ENCODE data around the gene PLBD2.

Gene PLBD2

DNA sequence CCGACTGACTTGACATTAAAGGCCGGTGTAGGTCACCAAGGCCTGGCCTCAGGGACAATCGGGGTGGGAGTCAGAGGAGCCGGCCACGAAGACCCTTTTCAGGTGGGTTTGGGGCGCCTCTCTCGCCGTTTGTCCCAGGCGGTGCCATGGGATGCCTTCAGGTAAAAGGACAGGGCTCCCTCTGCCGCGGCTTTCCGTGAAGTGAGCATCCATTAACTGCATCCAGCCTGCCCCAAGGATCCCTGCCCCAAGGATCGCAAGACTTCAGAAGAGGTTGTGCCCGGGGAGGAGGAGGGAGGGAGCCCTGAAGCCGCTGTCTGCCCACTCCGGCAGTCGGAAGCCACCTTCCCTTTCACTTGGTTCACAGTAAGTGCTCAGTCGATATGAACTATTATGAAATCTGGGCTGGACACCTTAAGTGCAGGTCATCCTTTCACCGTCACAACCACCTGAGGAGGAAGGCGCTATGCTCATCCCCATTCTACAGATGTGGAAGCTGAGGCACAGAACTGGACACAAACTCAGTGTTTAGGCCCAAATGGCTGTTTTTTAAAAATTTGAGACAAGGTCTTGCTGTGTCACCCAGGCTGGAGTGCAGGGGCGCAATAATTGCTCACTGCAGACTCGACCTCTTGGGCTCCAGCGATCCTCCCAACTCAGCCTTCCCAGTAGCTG, 44.3 kb downstream of the PLBD2 start:
- WGBS, result 95% methylated on average over 23 of the region's 23 CpGs
- H3K4ac ChIP-seq (ENCODE audit: low read depth in 1 of 2, low read length in 2 of 2), result no peak overlapping the region
- no peaks in the 10 kb centered on the region for H3K9me3 ChIP-seq (ENCODE audit: control insufficient read depth, low read length)
- no peaks in the 10 kb centered on the region for H3K4me1 ChIP-seq (ENCODE audit: control insufficient read depth, insufficient read depth, low read depth, low read length)
- H3K27ac ChIP-seq (ENCODE audit: low read length, poor library complexity, severe bottlenecking), result no peak overlapping the region
- no peak overlapping the region for H3K14ac ChIP-seq (ENCODE audit: low read length in 2 of 2)
- no peak overlapping the region for H2AFZ ChIP-seq (ENCODE audit: low read depth, low read length)
- H3K36me3 ChIP-seq (ENCODE audit: control insufficient read depth in 1 of 2, insufficient read depth in 2 of 2, low read depth in 1 of 2, low read length in 2 of 2), result no peaks in the 10 kb centered on the region
- no peak overlapping the region for H2BK120ac ChIP-seq (ENCODE audit: low read depth, low read length)
- H2BK5ac ChIP-seq (ENCODE audit: low read depth, low read length, poor library complexity, severe bottlenecking), result no peak overlapping the region
- no peak overlapping the region for H3K4me3 ChIP-seq (ENCODE audit: insufficient read depth in 1 of 2, low read depth in 1 of 2, low read length in 2 of 2)
- no peak overlapping the region for H3K23ac ChIP-seq (ENCODE audit: low read length in 2 of 2)
- no peak overlapping the region for H4K8ac ChIP-seq (ENCODE audit: low read length)
- no peaks in the 10 kb centered on the region for H3K79me1 ChIP-seq (replicated peaks; ENCODE audit: low read length, poor library complexity, severe bottlenecking)
- no peak overlapping the region for H2BK12ac ChIP-seq (ENCODE audit: low read length in 2 of 2)
- no peak overlapping the region for H2BK15ac ChIP-seq (ENCODE audit: low read depth, poor library complexity, severe bottlenecking)
- peaks cover 11 to 19% of the 10 kb centered on the region in 2 experiments for H3K27me3 ChIP-seq (ENCODE audit: control insufficient read depth in 1 of 2, insufficient read depth in 1 of 2, low read length in 2 of 2)
- H4K91ac ChIP-seq (ENCODE audit: low read length), result no peak overlapping the region
- H3K4me2 ChIP-seq (ENCODE audit: low read length, poor library complexity, severe bottlenecking), result no peak overlapping the region
- no peak overlapping the region for H3K18ac ChIP-seq (ENCODE audit: low read depth in 1 of 2, low read length in 2 of 2)
- DNase-seq, result no peak
- H3K9ac ChIP-seq (ENCODE audit: low read length), result no peak overlapping the region
- H2AK5ac ChIP-seq (ENCODE audit: low read length, severe bottlenecking), result no peak overlapping the region

DNA sequence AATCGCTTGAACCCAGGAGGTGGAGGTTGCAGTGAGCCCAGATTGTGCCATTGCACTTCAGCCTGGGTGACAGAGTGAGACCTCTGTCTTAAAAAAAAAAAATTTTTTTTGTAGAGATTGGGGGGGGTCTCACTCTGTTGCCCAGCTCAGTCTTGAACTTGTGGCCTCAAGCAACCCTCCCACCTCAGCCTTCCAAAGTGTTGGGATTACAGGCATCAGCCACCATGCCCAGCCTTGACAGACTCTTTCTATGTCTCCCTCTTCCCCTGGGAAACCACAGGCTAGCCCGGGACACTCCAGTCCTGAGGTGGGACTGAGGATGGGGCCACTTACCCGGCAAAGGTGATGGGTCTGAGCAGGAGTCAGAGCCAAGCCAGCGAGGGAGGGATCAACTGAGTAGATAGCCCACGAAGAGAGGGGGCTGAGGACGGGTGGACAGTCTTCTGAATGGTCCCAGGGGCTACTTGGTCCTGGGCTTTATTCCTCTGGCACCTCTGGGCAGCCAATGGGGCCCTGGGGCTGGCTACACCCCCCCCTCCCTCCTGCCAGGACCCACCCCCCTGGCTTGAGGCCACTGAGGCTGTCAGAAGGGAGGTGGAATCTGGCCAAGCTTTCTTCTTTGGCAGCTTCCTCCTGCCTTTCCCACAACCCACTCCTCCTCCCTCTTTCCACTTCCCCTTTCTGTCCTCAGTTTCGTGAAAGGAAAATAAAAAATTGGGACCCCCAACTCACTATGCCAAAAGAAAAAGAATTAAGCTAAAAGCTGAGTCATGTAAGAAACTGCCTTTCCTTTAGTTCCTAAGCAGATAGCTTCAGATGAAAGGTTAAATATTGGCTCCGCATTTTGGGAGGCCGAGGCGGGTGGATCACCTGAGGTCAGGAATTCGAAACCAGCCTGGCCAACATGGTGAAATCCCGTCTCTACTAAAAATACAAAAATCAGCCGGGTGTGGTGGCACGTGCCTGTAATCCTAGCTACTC, 45.3 kb downstream of the PLBD2 start, which contains the start of gene SDS:
Gene SDS (minus strand): TSS at position 453 of the 981 bp plus-strand sequence. CDS start 4,179 bp downstream, outside the sequence.
- Histone ChIP-seq H3K23ac (ENCODE audit: low read length in 2 of 2) (no peak within 1 kb of the TSS), H3K9me3 (ENCODE audit: control insufficient read depth, low read length) (no peaks in the 10 kb centered on the region), H4K91ac (ENCODE audit: low read length) (no peak within 1 kb of the TSS), H2AK5ac (ENCODE audit: low read length, severe bottlenecking) (no peak within 1 kb of the TSS), H3K79me1 (replicated peaks; ENCODE audit: low read length, poor library complexity, severe bottlenecking) (no peaks in the 10 kb centered on the region), H3K27me3 (ENCODE audit: control insufficient read depth in 1 of 2, insufficient read depth in 1 of 2, low read length in 2 of 2) (peaks cover 7 to 11% of the 10 kb centered on the region in 2 experiments), H2BK15ac (ENCODE audit: low read depth, poor library complexity, severe bottlenecking) (no peak within 1 kb of the TSS), H3K18ac (ENCODE audit: low read depth in 1 of 2, low read length in 2 of 2) (no peak within 1 kb of the TSS), H3K4me3 (ENCODE audit: insufficient read depth in 1 of 2, low read depth in 1 of 2, low read length in 2 of 2) (no peak within 1 kb of the TSS), H3K27ac (ENCODE audit: low read length, poor library complexity, severe bottlenecking) (no peak within 1 kb of the TSS), H2AFZ (ENCODE audit: low read depth, low read length) (no peak within 1 kb of the TSS), H3K4ac (ENCODE audit: low read depth in 1 of 2, low read length in 2 of 2) (no peak within 1 kb of the TSS), H3K4me2 (ENCODE audit: low read length, poor library complexity, severe bottlenecking) (no peak within 1 kb of the TSS), H2BK5ac (ENCODE audit: low read depth, low read length, poor library complexity, severe bottlenecking) (no peak within 1 kb of the TSS), H3K36me3 (ENCODE audit: control insufficient read depth in 1 of 2, insufficient read depth in 2 of 2, low read depth in 1 of 2, low read length in 2 of 2) (no peaks in the 10 kb centered on the region), H3K4me1 (ENCODE audit: control insufficient read depth, insufficient read depth, low read depth, low read length) (no peaks in the 10 kb centered on the region), H2BK12ac (ENCODE audit: low read length in 2 of 2) (no peak within 1 kb of the TSS), H2BK120ac (ENCODE audit: low read depth, low read length) (no peak within 1 kb of the TSS), H3K14ac (ENCODE audit: low read length in 2 of 2) (no peak within 1 kb of the TSS), H3K9ac (ENCODE audit: low read length) (no peak within 1 kb of the TSS), H4K8ac (ENCODE audit: low read length) (no peak within 1 kb of the TSS)
- DNase-seq, result no peak
- WGBS, result 87% methylated on average over 14 of the region's 14 CpGs

DNA sequence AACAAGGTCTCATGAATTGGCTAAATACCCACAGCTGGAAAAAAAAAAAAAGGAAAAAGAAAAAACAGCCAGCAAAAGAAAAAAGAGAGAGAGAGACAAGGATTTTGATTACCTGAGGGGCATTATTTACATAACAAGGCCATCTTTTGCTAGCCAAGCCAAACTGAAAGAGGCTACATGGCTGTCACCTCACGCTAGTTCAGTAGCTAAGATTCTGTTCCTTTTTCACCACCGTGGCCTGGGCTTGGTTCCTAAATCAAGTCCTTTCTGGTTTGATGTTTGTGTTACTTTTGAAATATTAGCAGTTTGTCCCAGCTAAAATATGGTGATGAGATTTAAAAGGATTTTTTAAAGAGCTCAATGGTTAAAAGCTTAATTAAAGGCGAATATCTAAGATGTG, 47.3 kb downstream of the PLBD2 start:
- Histone ChIP-seq H2BK12ac (ENCODE audit: low read length in 2 of 2) (no peak overlapping the region), H3K4me2 (ENCODE audit: low read length, poor library complexity, severe bottlenecking) (no peak overlapping the region), H4K8ac (ENCODE audit: low read length) (no peak overlapping the region), H2BK15ac (ENCODE audit: low read depth, poor library complexity, severe bottlenecking) (no peak overlapping the region), H3K27ac (ENCODE audit: low read length, poor library complexity, severe bottlenecking) (no peak overlapping the region), H3K79me1 (replicated peaks; ENCODE audit: low read length, poor library complexity, severe bottlenecking) (no peaks in the 10 kb centered on the region), H3K9me3 (ENCODE audit: control insufficient read depth, low read length) (no peaks in the 10 kb centered on the region), H3K4ac (ENCODE audit: low read depth in 1 of 2, low read length in 2 of 2) (no peak overlapping the region), H3K23ac (ENCODE audit: low read length in 2 of 2) (no peak overlapping the region), H2AFZ (ENCODE audit: low read depth, low read length) (no peak overlapping the region), H2AK5ac (ENCODE audit: low read length, severe bottlenecking) (no peak overlapping the region), H3K36me3 (ENCODE audit: control insufficient read depth in 1 of 2, insufficient read depth in 2 of 2, low read depth in 1 of 2, low read length in 2 of 2) (no peaks in the 10 kb centered on the region), H3K4me3 (ENCODE audit: insufficient read depth in 1 of 2, low read depth in 1 of 2, low read length in 2 of 2) (no peak overlapping the region), H3K14ac (ENCODE audit: low read length in 2 of 2) (no peak overlapping the region), H3K18ac (ENCODE audit: low read depth in 1 of 2, low read length in 2 of 2) (no peak overlapping the region), H3K4me1 (ENCODE audit: control insufficient read depth, insufficient read depth, low read depth, low read length) (peaks cover 2% of the 10 kb centered on the region), H3K9ac (ENCODE audit: low read length) (no peak overlapping the region), H3K27me3 (ENCODE audit: control insufficient read depth in 1 of 2, insufficient read depth in 1 of 2, low read length in 2 of 2) (no peaks in the 10 kb centered on the region), H2BK120ac (ENCODE audit: low read depth, low read length) (no peak overlapping the region), H2BK5ac (ENCODE audit: low read depth, low read length, poor library complexity, severe bottlenecking) (no peak overlapping the region), H4K91ac (ENCODE audit: low read length) (no peak overlapping the region)
- 86% methylated on average over 3 of the region's 3 CpGs for WGBS
- DNase-seq, result no peak

DNA sequence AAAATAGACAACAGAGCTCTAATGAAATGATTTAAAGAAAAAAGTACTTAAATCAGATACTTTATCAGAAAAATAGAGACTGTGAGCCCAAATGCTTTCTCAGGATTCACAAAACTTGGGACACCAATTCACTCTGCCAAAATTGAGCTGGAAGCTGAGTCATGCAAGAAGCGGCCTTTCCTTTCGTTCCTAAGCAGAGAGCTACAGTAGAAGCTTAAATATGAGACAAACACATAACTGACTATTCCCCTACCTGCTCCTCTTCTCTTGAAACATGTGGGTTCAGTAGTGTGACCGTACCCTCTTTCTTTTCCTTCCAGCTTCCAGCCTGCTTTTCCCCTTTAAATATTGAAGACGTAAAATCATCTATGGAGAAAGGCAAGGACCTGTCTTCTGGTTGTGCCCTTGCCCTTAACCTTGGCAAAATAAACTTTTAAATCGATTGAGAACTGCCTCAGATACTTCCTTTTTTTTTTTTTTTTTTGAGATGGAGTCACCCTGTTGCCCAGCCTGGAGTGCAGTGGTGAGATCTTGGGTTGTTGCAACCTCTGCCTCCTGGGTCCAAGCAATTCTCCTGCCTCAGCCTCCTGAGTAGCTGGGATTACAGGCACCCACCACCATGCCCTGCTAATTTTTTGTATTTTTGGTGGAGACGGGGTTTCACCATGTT, 49.7 kb downstream of the PLBD2 start:
- Histone ChIP-seq H3K4me3 (ENCODE audit: insufficient read depth in 1 of 2, low read depth in 1 of 2, low read length in 2 of 2) (no peak overlapping the region), H4K91ac (ENCODE audit: low read length) (no peak overlapping the region), H3K4me2 (ENCODE audit: low read length, poor library complexity, severe bottlenecking) (no peak overlapping the region), H3K18ac (ENCODE audit: low read depth in 1 of 2, low read length in 2 of 2) (no peak overlapping the region), H2BK15ac (ENCODE audit: low read depth, poor library complexity, severe bottlenecking) (no peak overlapping the region), H2BK12ac (ENCODE audit: low read length in 2 of 2) (no peak overlapping the region), H3K79me1 (replicated peaks; ENCODE audit: low read length, poor library complexity, severe bottlenecking) (no peaks in the 10 kb centered on the region), H2BK120ac (ENCODE audit: low read depth, low read length) (no peak overlapping the region), H4K8ac (ENCODE audit: low read length) (no peak overlapping the region), H3K36me3 (ENCODE audit: control insufficient read depth in 1 of 2, insufficient read depth in 2 of 2, low read depth in 1 of 2, low read length in 2 of 2) (no peaks in the 10 kb centered on the region), H3K4ac (ENCODE audit: low read depth in 1 of 2, low read length in 2 of 2) (no peak overlapping the region), H2AK5ac (ENCODE audit: low read length, severe bottlenecking) (no peak overlapping the region), H3K14ac (ENCODE audit: low read length in 2 of 2) (no peak overlapping the region), H3K27me3 (ENCODE audit: control insufficient read depth in 1 of 2, insufficient read depth in 1 of 2, low read length in 2 of 2) (no peaks in the 10 kb centered on the region), H3K9ac (ENCODE audit: low read length) (peak overlapping the region; percentile 73), H2AFZ (ENCODE audit: low read depth, low read length) (no peak overlapping the region), H3K4me1 (ENCODE audit: control insufficient read depth, insufficient read depth, low read depth, low read length) (peaks cover 2% of the 10 kb centered on the region), H3K23ac (ENCODE audit: low read length in 2 of 2) (no peak overlapping the region), H3K27ac (ENCODE audit: low read length, poor library complexity, severe bottlenecking) (no peak overlapping the region), H2BK5ac (ENCODE audit: low read depth, low read length, poor library complexity, severe bottlenecking) (no peak overlapping the region), H3K9me3 (ENCODE audit: control insufficient read depth, low read length) (no peaks in the 10 kb centered on the region)
- WGBS, result 78% methylated on average over 6 of the region's 6 CpGs
- no peak for DNase-seq
